HG03565 (cell line): ENCODE data around the gene PKIG.
"Not testable (repeated sequence)": the region's sequence is repeated elsewhere in the genome, so short reads cannot be mapped to it uniquely, and the experiment has no call there.

Source experiments
- ATAC-seq: cut with Tn5 transposase; IDR thresholded peaks from one replicate; pipeline ENCODE4 v1.9.1; 2021; ENCODE audit warnings: mild to moderate bottlenecking, moderate library complexity; ENCODE audit not compliant: unreplicated experiment

Gene PKIG

DNA sequence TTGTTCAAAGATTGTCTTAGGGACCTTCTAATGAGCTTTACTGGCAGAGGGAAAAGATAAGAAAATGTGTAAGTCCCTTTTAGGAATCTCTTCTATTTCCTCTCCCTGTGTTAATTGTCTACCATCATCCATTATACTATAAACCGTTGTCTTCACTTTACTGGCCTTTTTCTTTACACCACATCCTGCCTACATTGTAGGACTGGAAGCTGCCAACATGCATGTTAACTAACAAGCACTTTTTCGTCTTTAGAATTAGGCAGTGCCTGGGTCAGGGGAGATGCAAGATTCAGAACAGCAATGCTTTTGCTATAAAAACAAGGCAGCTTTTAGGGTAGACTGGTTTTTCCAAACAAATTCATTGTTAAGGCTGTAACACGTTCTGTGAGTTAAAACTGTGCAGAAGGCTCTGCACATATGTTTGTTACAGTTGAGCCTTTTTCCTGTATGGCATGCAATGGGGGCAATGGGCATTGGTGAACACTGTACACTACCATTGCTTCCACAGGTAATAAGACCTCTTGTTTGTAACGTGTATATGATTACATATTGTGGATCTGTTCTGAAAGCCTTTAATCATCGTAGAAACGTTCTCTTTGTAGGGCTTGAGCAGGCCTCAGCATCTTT is 10.9 kb upstream of the PKIG start:
- no peak for ATAC-seq

DNA sequence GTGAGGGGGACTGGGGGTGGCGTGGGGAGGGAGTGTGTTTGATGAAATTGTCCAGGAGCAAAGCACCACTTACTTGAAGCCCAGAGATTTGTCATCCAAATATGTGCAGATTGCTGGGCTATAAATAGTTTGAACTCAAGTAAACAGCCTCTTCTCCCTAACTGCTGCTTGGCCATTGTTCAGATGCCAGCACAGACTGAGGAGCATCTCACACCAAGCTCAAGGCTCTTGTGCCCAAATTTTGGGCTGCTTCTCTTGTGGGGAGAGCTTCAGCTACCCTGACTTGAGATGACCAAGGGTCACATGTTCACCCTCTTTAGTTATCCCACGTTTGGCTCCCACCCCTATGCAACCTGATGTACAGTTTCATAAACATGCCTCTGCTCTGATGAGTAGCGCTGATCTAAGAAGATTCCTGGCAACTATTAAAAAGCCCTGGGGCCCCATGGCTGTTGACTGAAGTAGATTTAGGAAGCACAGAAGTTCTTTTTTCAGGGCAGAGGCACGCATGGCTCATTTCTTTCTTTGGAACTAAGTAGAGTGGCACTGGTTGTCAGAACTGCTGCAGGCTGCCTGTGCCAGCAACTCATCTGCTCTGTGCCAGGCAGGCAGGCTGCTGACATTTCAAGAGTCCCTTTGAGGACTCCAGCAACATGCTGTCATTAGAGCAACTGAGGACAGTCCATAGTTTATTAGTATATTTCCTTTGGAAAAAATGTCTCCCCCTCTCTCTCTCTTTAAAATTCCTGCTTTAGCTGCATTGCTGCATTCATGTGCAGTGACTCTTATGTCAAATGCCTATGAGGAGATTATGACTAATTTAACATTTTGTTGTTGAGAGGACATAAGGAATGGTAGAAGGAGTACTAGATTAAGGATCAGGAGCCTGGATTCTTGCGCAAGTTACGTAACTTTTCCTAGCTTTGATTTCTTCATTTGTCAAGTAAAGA is 9.6 kb upstream of the PKIG start:
- ATAC-seq: no peak

- ATAC-seq: no peak
Observed at GRCh38 chr20:44573501-44573869, 8.9 kb upstream of the PKIG start.

- no peak for ATAC-seq
Observed at GRCh38 chr20:44574372-44574771, 8.0 kb upstream of the PKIG start.

DNA sequence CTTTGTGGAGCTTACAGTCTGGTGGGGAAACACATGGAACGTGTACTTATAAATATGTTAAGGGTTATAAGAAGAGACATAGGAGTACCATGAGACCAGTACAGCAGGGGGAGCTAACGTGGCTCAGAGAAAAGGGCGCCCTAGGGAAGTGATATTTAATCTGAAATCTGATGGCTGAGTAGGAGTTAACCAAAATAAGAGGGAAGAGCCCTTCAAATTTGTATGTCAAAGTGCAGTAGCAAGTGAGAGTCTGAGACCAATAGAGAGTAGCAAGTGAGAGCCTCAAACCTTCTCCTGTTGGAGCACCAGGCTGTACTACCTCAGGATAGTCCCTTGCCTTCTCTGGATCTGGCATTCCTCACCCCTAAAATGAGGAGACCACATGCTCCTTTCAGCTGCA is 6.1 kb upstream of the PKIG start:
- ATAC-seq: no peak

DNA sequence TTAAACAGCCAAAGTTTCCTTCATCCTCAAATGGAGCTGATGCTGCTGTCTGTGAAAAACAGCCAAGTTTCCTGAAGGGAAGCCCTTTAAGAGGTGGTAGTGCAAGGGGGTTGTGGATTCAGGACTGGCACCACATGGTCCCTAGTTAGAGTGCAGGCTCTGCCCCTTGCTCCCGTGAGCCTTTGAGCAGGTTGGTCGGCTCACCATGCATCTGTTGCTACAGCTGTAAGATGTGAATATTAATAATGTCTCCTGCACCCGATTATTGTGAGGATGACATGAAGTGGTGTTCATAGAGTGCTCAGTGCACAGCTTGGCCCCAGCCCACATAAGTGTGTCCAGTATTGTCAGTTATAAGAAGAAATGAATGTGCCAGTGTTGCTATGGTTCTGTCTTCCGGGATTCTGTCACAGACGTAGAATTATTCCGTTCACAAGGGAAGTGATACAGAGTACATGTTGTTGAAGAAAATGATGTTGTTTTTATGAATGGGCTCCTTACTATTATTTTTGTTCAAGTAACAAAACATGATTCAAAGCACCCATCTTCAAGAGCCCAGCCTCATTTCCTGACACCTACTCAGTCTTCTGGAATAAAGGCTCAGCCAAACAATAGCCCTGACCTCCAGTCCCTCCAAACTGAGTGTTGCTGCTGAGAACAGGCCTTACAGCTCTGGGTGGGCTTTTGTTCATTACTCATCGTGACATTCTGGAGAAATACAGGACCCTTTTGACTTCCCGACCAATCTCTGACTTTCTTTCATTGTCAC is 2.9 kb upstream of the PKIG start:
- ATAC-seq: no peak

GRCh38 chr20:44580581-44581268 is 1.7 kb upstream of the PKIG start:
- ATAC-seq: no peak

GRCh38 chr20:44581515-44581914 is 864 bp upstream of the PKIG start:
- no peak for ATAC-seq

DNA sequence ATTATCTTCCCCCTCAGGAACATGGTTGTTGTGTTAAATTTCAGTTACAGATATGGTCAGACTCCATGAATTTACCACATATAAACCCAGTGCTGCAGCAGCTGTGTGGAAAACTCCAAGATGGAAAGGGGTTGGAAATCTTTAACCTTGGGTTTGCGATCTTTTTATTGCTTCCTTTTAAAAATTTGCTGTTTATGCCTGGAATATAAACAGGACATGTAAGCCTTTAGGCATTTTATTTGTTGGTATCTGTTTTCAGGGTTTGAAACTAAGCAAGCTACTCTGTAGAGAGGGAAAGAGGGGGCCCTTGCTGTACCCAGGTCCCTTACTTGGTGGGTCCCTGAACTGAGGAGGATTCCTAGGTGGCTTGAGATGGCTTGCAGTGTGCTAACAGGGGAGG is 778 bp downstream of the PKIG start:
- ATAC-seq: no peak

- ATAC-seq: no peak
Observed at GRCh38 chr20:44584162-44584561, 1.8 kb downstream of the PKIG start.

GRCh38 chr20:44585057-44585963 is 2.9 kb downstream of the PKIG start:
- ATAC-seq: no peak

DNA sequence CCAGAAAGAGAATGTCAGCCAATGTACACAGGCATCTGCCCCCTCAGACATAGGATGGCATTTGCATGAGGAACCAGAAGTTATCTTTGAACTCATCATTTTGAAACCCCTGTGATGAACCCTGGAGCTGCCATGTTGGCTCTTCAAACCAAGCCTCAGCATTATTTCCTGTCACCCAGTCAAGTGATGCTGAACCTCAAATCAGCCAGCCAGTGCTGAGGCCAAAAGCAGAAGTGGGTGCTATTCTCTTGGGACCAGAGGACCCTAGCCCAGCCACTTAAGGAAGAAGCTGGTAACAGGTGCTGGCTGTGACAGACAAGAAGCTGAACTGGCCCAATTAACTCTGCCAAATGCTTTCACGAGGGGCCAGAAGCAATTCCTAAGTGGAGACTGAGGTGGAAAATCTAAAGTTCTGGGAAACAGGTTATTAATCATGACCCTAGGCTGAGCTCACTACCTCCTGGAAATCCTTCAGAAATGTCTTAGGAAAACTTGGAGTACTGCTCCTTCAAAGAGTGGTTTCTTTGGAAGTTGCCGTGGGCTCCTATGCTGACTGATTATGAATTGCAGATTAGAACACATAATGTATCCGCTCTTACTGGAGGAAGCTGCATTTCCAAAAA is 4.0 kb downstream of the PKIG start:
- ATAC-seq: peak; percentile 51

DNA sequence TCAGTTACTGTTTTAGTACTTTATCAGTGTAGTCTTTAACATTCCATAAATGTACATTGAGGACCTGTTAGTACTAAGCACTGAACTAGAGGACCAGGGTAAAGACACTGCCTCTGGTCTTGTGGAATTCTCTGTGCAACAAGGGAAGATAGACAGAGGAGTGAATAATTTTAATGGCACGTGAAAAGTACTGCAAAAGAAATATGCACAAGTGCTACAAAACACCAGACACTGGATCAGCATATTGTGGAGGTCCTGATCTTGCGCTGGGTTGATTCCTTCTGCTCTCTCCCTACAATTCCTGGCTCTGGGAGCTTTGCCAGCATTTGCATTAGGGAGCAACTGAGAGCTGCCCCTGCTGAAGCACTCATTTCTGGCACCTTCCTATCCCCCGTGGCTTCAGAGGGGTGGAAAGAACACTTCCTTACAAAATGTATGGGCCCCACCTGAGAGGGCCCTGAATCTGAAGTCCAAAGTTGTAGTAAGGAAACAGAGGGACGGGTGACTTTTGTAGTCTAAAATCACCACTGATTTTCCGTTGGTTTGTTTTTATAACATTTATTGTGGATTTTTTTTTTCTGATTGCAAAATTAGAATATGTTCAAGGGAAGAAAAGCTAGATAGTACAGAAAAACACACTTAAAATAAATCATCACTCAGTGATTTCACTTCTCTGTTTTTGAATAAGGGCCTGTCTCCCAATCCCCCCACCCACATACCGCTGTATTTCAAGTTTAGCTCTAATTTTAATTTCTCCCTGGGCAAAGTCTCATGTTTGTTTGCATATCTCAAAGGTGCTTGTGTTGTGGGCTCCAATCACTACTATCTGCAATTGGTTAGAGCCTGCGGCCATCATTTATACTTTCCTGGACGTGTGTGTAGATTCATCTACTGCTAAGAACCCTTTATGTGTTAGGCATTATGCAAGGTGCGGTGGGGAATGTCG is 4.9 kb downstream of the PKIG start:
- ATAC-seq: no peak

- not testable (repeated sequence) for ATAC-seq
Observed at GRCh38 chr20:44588321-44588720, 5.9 kb downstream of the PKIG start.

DNA sequence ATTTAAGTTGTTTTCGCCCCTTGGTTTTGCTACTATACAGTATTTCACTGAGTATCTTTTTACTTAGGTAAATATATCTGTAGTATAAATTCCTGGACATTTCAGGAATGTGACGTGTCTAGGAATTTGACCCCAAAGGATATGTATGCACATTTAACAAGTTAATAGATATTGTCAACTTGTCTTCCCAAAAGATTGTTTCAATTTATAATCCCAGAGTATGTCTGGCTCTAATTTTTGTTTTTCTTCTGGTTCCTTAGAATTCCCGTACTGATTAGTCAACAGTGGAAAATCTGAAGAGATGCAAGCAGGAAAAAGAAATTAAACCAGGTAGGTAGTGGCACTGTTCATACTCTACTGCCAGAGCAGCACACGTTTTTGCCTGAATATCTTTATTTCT is 7.2 kb downstream of the PKIG start:
- no peak for ATAC-seq

- no peak for ATAC-seq
Observed at GRCh38 chr20:44590980-44591778, 8.8 kb downstream of the PKIG start.

GRCh38 chr20:44592366-44592765 is 10.0 kb downstream of the PKIG start:
- no peak for ATAC-seq

DNA sequence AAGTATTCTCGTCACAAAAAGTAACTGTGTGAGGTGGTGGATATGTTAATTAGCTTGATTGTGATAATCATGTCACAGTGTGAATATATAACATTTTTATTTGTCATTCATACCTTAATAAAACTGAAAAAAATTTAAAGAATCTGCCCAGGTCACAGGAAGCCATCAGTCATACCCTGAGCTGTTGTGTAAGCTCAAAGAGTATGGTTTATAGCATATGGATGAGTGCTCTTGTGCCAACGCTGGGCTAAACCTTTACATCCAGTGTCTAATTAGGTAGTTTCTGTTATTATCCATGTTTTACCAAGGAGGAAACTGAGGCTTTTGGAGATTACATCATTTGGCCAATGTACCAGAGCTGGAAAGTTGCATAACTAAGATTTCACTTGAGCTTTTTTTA is 11.4 kb downstream of the PKIG start:
- no peak for ATAC-seq
